ENCODE data around the gene TOMM34. TPM values are rescaled to one million over a fixed set of nuclear protein-coding genes. Genes with fewer than 3 reads are reported as not detected.

The TOMM34 gene
- polyA plus RNA-seq, 3 donors from 2014 or later = 13.4 to 30.0 (median 24.8) TPM

DNA sequence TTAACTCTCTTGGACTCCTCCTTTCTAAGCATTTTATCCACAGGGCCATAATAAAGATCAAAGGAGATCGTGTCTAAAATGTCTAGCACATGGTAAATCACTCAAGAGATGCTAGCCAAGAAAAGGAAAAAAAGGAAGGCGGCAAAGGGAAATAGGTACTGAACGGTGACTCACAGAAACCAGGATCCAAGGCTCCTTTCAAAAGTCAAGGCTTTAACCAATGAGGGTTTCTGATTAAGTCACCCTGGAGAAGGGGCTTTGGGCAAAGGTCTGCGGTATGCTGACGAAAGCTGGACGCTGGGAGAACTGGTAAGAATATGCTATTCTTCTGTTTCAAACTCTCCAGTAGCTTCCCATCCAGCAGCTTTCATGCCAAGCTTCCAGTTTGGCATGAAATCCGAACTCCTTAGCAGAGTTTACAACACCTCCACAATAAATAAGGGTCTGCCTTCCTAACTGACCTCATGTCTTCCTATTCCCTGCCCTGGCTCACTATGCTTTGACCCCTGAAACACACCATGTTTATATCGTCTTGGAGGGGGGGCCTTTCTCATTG is 1.0 kb downstream of the TOMM34 start:
- Mint-ChIP-seq H3K4me3 (peak overlapping the region; percentile 94 to 99 (median 97)), H3K9me3 (no peaks in the 10 kb centered on the region), H3K4me1 (peaks cover 22 to 34% of the 10 kb centered on the region in 2 donors), H3K27me3 (ENCODE audit: low read depth in 3 of 3) (peaks cover 0 to 2% (median 2%) of the 10 kb centered on the region in 3 donors), H3K36me3 (peaks cover 4 to 16% (median 14%) of the 10 kb centered on the region in 3 donors), H3K27ac (peak overlapping the region; percentile 81 to 95 (median 94))
- no peak for DNase-seq

DNA sequence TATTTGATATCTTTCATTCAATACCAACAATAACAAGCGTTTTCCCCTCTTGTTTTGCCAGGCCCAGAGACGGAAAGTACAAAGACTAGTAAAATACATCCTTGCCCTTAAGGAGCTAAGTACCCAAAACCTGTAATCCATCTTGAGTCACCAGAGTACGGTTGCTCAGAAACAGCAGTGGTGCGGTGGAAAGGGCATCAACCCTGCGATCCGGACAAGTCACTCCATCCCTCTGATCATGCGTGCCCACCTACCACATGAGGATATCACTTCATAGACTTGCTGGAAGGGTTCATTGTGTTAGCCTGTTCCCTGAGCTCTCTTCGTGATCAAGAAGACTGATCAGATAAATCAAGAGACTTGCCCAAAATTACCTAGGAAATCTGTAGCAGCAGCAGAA is 1.9 kb downstream of the TOMM34 start:
- no peak for DNase-seq
- H3K36me3 Mint-ChIP-seq = peaks cover 13 to 23% (median 21%) of the 10 kb centered on the region in 3 donors
- H3K27ac Mint-ChIP-seq = peak overlapping the region in 2 of 6 donors; percentile 13 to 69
- H3K9me3 Mint-ChIP-seq = no peaks in the 10 kb centered on the region
- H3K4me3 Mint-ChIP-seq = peak overlapping the region in 3 of 5 donors; percentile 70 to 99 (median 94)
- H3K4me1 Mint-ChIP-seq = peaks cover 22 to 38% of the 10 kb centered on the region in 2 donors
- peaks cover 0 to 2% (median 2%) of the 10 kb centered on the region in 3 donors for H3K27me3 Mint-ChIP-seq (ENCODE audit: low read depth in 3 of 3)

DNA sequence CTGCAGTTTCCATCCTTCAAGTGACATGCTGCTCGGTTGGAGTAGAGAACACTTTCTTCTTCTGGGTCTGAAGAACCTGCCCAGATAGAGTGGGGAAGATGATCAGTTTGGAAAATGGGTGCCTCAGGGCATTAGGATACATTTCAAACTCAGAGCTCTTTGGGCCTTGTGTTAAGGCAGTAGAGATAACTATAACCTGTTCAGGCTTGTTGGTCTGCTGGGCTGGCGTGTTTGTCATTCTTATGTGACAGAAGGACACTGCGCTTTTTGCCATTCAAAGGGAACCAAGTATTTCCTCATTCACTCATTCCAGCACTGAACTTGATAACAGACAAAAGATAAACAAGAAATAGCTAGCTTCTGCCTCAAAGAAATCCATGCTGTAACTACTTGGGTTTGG is 3.8 kb downstream of the TOMM34 start:
- Mint-ChIP-seq H3K27me3 (ENCODE audit: low read depth in 3 of 3) (peaks cover 0 to 5% (median 2%) of the 10 kb centered on the region in 3 donors), H3K9me3 (no peaks in the 10 kb centered on the region), H3K4me1 (peaks cover 22 to 47% of the 10 kb centered on the region in 2 donors), H3K36me3 (peaks cover 25 to 40% (median 37%) of the 10 kb centered on the region in 3 donors), H3K4me3 (no peak overlapping the region), H3K27ac (no peak overlapping the region)
- no peak for DNase-seq

DNA sequence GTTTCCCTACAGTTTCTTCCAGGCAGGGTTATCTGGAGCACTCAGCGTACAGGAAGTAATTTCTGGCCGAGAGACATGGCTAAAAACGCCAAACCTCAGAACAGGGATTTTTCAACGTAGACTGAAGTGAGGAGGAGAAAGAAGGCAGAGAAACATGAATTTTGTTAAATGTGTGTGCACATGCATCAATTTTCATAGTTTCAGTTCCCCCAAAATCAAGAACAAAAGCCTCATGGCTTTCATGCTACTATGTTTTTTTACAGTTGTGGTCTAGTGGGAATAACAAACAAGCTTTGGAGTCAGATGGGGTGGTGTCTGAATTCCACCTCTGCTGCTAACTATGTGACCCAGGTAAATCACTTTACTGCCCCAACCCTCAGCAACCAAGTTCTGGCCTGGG is 4.9 kb downstream of the TOMM34 start:
- no peak overlapping the region for H3K27ac Mint-ChIP-seq
- H3K36me3 Mint-ChIP-seq = peaks cover 25 to 49% (median 43%) of the 10 kb centered on the region in 3 donors
- peaks cover 0 to 5% (median 2%) of the 10 kb centered on the region in 3 donors for H3K27me3 Mint-ChIP-seq (ENCODE audit: low read depth in 3 of 3)
- H3K9me3 Mint-ChIP-seq = no peaks in the 10 kb centered on the region
- no peak for DNase-seq
- peaks cover 15 to 39% of the 10 kb centered on the region in 2 donors for H3K4me1 Mint-ChIP-seq
- no peak overlapping the region for H3K4me3 Mint-ChIP-seq

DNA sequence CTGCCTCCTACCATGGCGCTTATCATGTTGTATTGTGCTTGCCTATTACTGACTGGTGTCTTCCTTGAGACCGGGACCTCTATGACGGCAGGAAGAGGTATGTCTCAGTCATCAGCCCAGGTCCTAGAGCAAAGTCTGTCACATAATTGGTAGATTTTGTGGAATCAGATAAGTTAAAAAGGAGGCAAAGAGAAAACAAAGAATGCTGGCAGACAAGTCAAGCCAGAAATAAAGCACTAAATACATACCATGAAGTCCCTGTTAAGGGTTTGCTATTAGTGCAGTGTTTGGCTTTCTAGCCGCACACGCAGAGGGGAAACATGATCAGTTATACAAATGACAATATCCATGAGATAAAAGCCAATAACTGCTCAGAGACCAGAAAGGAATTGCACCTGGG is 6.0 kb downstream of the TOMM34 start:
- Mint-ChIP-seq H3K27me3 (ENCODE audit: low read depth in 3 of 3) (peaks cover 0 to 2% (median 0%) of the 10 kb centered on the region in 3 donors), H3K36me3 (peaks cover 29 to 57% (median 50%) of the 10 kb centered on the region in 3 donors), H3K4me3 (no peak overlapping the region), H3K4me1 (peaks cover 10 to 31% of the 10 kb centered on the region in 2 donors), H3K9me3 (no peaks in the 10 kb centered on the region), H3K27ac (no peak overlapping the region)
- no peak for DNase-seq

DNA sequence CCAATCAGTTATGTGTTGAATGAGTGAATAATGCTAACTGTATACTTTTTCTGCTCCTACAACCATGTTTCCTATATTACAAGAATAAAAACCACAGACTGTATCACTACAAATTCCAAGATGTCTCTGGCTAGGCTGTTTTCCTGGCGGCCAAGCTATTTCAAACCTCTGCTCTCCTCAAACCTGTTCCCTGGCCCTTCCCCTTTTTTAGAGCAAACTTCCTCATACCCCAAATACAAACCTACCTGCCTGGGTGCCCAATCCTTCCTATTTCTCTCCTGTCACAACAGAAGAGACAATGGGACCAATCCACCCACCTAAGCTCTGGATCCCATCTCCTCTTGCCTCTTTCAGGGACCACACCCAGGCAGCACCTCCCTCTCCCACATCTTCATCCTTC is 7.5 kb downstream of the TOMM34 start:
- Mint-ChIP-seq H3K4me1 (peaks cover 0 to 16% of the 10 kb centered on the region in 2 donors), H3K27me3 (ENCODE audit: low read depth in 3 of 3) (peaks cover 0 to 2% (median 0%) of the 10 kb centered on the region in 3 donors), H3K9me3 (no peaks in the 10 kb centered on the region), H3K4me3 (no peak overlapping the region), H3K36me3 (peaks cover 29 to 65% (median 55%) of the 10 kb centered on the region in 3 donors), H3K27ac (peak overlapping the region in 4 of 6 donors; percentile 29 to 55 (median 42))
- DNase-seq = no peak

DNA sequence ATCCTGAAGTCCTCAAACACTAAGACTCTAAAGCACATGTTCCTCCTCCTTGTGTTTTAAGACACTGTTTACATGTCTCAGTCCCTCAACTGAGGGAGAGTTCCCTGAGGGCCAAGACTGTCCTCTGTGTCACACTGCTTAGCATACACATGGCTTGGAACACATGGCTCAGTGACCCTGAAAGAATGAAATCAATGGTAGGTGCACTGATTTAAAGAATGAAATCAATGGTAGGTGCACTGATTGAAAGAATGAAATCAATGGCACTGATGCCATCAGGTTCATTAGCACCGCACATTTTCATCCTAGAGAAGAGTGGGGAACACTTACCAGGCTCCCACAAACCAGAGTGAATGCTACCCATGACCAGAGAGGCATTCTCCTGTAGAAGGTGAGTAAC is 9.8 kb downstream of the TOMM34 start:
- Mint-ChIP-seq H3K27ac (peak overlapping the region in 1 of 6 donors; percentile 41), H3K36me3 (peaks cover 34 to 74% (median 59%) of the 10 kb centered on the region in 3 donors), H3K4me3 (no peak overlapping the region), H3K27me3 (ENCODE audit: low read depth in 3 of 3) (peaks cover 0 to 2% (median 0%) of the 10 kb centered on the region in 3 donors), H3K4me1 (peaks cover 0 to 14% of the 10 kb centered on the region in 2 donors), H3K9me3 (no peaks in the 10 kb centered on the region)
- DNase-seq = no peak

DNA sequence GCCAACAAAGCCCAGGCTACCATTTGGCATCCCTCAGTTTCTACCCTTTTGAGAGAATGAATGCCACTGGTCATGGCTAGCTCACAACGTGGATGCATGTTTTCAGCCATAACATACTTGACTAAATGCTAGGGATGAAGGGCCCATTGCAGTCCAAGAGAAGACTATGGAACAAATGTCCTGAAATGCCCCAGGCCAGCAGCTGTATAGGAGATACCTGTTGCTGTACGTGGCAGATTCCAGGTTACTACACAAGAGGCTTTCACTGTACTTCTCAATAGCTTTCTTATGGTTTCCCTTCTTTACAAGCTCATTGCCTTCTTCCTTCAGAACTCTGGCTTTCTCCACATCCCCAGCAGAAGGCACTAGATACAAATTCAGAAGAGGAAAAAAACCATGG is 11.7 kb downstream of the TOMM34 start:
- H3K9me3 Mint-ChIP-seq = no peaks in the 10 kb centered on the region
- H3K36me3 Mint-ChIP-seq = peaks cover 35 to 75% (median 47%) of the 10 kb centered on the region in 3 donors
- no peak overlapping the region for H3K4me3 Mint-ChIP-seq
- H3K27ac Mint-ChIP-seq = no peak overlapping the region
- no peak for DNase-seq
- peaks cover 0 to 11% of the 10 kb centered on the region in 2 donors for H3K4me1 Mint-ChIP-seq
- H3K27me3 Mint-ChIP-seq (ENCODE audit: low read depth in 3 of 3) = peaks cover 0 to 2% (median 0%) of the 10 kb centered on the region in 3 donors

DNA sequence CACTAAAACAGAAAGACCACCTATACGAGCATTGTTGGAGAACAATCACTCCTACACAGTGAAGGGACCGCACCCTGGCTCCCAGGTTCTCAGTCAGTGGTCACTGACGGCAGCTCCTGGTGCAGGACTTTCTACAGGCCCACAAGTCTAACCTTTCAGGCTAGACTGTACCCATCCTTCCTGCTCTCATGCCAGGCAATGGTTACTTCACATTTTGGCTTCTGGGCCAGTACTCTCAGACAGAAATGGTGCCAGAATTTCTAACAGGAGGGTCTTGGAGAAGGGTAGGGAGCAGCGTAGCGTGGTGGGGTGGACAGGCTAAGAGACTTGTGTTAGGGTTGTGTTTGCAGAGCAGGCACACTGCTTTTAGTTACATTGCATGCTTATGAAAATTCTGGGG is 12.1 kb downstream of the TOMM34 start:
- H3K27me3 Mint-ChIP-seq (ENCODE audit: low read depth in 3 of 3) = peaks cover 0 to 2% (median 0%) of the 10 kb centered on the region in 3 donors
- H3K27ac Mint-ChIP-seq = peak overlapping the region in 1 of 6 donors; percentile 19
- H3K4me3 Mint-ChIP-seq = no peak overlapping the region
- peaks cover 32 to 73% (median 43%) of the 10 kb centered on the region in 3 donors for H3K36me3 Mint-ChIP-seq
- H3K9me3 Mint-ChIP-seq = no peaks in the 10 kb centered on the region
- H3K4me1 Mint-ChIP-seq = peaks cover 0 to 7% of the 10 kb centered on the region in 2 donors
- no peak for DNase-seq

DNA sequence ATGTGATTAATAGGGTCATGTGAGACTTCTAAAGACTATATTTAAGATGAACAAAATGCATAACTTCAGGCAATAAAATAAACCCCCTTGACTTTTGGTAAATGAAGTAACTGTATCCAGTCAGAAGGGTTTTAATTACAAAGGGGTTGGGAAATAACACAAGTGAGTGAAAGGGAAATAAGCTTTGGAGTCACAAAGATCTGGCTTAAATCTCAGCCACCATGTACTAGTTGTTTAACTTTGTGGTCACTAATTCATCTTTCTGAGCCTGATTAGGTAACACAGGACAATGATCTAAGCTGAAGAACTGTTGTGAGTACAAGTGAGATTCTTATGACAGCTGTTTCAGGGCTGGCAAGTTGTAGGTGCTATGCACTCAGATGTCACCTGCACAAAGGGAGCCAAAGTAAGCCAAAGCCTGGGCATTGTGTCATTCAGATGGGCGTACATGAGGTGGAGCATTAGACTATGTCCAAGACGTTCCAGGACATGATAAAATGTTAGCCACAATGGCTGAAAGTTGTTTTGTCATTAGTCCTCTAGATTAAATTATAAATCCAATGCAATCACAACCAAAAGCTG is 13.8 kb downstream of the TOMM34 start:
- Mint-ChIP-seq H3K36me3 (peaks cover 26 to 68% (median 41%) of the 10 kb centered on the region in 3 donors), H3K27ac (peak overlapping the region in 2 of 6 donors; percentile 25 to 65), H3K9me3 (no peaks in the 10 kb centered on the region), H3K4me1 (no peaks in the 10 kb centered on the region), H3K4me3 (no peak overlapping the region), H3K27me3 (ENCODE audit: low read depth in 3 of 3) (no peaks in the 10 kb centered on the region)
- DNase-seq = no peak

DNA sequence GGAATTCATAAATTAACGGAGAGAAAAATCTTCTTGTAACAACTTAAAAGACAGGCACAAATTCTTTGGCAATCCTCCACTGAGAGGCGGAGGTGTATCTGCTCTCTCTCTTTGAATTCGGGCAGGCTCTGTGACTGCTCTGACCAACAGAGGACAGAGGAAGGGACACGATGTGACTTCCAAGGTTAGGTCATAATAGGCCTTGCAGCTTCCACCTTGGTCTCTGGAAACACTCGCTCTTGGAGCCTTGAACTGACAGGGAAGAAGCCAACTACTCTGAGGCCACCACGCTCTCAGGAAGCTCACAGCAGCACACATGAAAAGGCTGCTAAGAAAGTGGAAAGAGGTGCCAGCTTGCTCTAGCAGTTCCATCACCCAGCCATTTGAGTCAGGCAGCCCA is 14.9 kb downstream of the TOMM34 start:
- peaks cover 30 to 66% (median 41%) of the 10 kb centered on the region in 3 donors for H3K36me3 Mint-ChIP-seq
- H3K4me3 Mint-ChIP-seq = no peak overlapping the region
- no peak overlapping the region for H3K27ac Mint-ChIP-seq
- no peak for DNase-seq
- no peaks in the 10 kb centered on the region for H3K9me3 Mint-ChIP-seq
- no peaks in the 10 kb centered on the region for H3K4me1 Mint-ChIP-seq
- no peaks in the 10 kb centered on the region for H3K27me3 Mint-ChIP-seq (ENCODE audit: low read depth in 3 of 3)

DNA sequence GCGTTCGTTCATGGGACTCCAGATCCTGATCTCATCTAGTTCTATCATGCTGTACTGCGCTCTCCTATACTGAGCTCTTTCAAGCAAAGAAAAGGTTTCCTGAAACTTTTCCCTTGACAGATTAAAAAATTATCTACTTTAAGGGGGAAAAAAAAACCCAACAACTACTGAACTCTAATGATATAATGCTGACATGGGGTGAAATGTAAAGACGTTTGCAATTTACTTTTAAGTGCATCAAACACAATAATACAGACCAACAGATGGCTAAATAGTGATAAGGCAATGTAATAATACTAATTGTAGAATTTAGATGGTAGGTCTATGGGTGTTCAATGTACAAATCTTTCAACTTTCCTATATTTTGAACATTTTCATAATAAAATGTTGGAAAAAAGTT is 16.4 kb downstream of the TOMM34 start:
- Mint-ChIP-seq H3K36me3 (peaks cover 26 to 56% (median 36%) of the 10 kb centered on the region in 3 donors), H3K9me3 (no peaks in the 10 kb centered on the region), H3K27ac (no peak overlapping the region), H3K4me3 (no peak overlapping the region), H3K27me3 (ENCODE audit: low read depth in 3 of 3) (no peaks in the 10 kb centered on the region), H3K4me1 (no peaks in the 10 kb centered on the region)
- DNase-seq = no peak

DNA sequence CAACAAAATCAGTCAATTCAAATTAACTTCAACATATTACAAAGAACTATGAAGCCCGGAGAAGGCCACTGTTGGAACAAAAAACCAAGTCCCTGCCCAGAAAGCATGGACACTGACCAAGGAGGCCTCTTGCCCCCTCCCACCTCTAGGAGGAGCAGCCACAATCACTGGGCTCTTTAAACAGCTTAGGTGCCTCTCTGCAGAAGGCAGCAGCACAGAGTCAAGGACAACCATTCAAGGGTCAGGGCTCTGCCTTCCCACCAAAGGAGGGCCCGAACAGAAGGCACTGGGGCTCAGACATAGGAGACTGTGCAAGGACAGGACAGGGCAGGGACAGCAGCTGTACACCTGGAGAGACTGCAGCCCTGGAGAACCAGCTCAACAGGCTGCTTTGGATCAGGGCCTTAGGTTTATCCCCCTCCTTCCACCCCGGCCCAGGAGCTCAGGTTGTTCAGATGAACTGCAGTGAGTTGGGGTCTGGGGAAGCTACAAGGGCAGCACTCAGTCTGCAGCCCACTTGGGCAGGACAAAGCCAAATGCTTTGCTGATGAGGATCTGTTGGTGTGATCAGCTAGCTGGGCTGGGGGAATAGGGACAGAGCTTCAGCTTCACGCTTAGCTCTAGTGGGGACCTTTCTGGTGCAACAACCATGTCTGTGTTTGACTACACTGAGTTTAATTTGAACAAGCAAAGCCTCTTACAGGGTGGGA is 17.8 kb downstream of the TOMM34 start:
- DNase-seq = no peak
- H3K27ac Mint-ChIP-seq = peak overlapping the region in 1 of 6 donors; percentile 36
- H3K4me1 Mint-ChIP-seq = no peaks in the 10 kb centered on the region
- peaks cover 26 to 56% (median 39%) of the 10 kb centered on the region in 3 donors for H3K36me3 Mint-ChIP-seq
- H3K27me3 Mint-ChIP-seq (ENCODE audit: low read depth in 3 of 3) = no peaks in the 10 kb centered on the region
- H3K4me3 Mint-ChIP-seq = no peak overlapping the region
- no peaks in the 10 kb centered on the region for H3K9me3 Mint-ChIP-seq

DNA sequence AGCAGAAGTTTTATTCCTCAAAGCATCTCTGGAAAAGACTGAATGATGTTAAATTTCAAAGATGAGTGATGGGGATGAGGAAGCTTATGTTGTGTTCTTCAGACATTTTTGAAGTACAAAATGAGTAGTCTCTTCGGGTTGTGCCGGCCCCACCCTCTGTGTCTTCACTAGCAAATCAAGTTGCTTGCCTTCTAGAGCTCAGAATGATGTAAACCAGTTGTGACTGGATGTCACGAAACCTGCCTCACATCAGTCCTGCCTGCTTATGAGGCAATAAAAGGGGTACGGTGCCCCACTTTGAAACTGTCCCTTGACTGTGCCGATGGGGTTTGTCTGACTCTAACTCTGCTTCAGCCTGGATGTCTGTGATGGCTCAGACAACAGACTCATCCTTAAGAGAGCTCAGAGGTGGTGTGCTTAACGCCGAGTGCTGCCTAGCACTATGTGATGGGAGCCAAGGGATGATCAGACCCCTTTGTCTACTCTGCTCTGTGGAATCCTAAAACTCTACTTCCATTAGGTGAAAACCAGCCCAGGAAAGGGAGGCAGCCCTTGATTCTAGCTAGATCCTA is 19.0 kb downstream of the TOMM34 start:
- no peak overlapping the region for H3K4me3 Mint-ChIP-seq
- H3K27ac Mint-ChIP-seq = no peak overlapping the region
- no peaks in the 10 kb centered on the region for H3K4me1 Mint-ChIP-seq
- peaks cover 18 to 51% (median 30%) of the 10 kb centered on the region in 3 donors for H3K36me3 Mint-ChIP-seq
- no peak for DNase-seq
- no peaks in the 10 kb centered on the region for H3K9me3 Mint-ChIP-seq
- H3K27me3 Mint-ChIP-seq (ENCODE audit: low read depth in 3 of 3) = peaks cover 0 to 2% (median 0%) of the 10 kb centered on the region in 3 donors

All from immature natural killer cell (primary cell).